ENCODE results near the gene RAC2.
"Not testable (repeated sequence)": the region's sequence is repeated elsewhere in the genome, so short reads cannot be mapped to it uniquely, and the experiment has no call there.

The RAC2 gene

DNA sequence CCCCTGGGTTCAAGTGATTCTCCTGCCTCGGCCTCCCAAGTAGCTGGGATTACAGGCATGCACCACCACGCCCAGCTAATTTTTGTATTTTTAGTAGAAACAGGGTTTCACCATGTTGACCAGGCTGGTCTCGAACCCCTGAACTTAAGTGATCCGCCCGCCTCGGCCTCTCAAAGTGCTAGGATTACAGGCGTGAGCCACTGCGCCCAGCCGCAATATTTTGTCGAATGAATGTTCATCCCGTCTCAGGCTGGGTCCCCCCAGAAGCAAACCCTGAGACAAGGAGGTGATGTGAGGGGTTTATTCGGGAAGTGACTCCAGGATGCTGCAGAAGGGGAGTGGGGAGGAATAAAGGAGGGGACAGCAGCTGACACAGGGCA lies 10.7 kb downstream of the RAC2 start:
- not testable (repeated sequence) for DNase-seq

DNA sequence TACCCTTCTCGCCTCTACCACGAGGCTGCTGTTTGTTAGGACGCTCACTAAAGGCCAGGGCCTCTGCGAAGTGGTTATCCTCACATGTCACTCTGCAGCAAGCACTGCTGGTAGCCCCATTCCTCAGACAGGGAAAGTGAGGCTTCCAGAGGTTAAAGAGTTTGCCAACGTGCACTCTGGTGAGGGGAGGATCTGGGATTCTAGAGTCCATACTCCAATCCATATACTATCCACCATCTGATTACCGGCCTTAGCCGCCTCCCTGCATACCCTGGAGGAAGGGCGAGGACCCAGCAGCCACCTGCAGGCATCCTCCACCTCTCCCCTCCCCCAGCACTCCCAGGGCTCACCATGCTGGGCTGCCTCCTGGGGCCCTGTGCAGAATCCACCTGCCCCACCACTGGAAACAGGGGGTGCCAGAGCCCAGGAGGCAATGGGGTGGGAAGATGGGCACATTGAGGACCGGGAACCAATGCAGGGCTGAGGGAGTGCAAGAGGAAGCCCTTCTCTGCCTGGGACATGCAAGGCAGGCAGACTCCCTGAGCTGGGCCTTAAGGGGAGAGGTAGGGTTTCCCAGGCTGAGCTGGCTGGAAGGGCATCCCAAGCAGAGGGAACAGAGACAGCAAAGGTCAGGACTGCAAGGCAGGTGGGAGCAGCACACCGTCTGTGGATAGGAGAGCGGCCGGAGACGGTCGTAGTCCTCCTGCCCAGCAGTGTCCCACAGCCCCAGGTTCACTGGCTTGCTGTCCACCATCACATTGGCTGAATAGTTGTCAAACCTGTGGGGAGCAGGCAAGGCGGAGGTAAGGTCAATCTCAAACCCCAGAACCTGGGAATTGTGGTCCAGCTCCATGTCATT lies 11.7 kb downstream of the RAC2 start:
- DNase-seq, result peak; percentile 47

DNA sequence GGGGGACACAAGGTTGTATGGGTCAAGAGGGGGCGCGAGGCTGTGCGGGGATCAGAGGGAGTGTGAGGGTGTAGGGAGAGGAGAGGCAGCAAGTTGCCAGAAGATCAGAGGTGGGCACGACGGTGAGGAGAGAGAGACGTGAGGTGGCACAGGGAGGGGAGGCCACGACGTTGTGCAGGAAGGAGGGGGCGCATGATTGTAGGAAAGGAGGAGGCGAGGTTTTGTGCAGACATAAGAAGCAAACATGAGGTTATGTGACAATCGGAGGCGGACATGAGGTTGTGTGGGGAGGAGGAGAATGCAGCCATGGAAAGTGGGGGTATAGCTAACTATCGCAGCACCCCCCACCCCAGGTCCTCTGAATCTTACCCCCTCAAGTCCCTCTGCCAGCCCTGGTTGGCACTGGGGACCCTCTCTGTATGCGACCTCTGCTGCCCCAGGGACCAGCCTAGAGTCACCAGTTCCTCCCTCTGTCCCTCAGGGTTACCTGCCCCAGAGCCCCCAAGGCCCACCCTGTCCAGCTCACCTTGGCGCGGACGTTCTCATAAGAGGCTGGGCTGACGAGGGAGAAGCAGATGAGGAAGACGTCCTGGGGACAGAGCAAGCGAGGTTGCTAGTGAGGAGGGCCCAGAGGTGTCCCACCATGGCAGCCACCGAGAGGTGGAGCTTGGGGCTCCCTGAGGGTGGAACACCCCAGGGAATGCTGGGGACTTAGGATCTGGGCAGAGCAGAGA lies 12.5 kb downstream of the RAC2 start:
- DNase-seq, result peak; percentile 75

DNA sequence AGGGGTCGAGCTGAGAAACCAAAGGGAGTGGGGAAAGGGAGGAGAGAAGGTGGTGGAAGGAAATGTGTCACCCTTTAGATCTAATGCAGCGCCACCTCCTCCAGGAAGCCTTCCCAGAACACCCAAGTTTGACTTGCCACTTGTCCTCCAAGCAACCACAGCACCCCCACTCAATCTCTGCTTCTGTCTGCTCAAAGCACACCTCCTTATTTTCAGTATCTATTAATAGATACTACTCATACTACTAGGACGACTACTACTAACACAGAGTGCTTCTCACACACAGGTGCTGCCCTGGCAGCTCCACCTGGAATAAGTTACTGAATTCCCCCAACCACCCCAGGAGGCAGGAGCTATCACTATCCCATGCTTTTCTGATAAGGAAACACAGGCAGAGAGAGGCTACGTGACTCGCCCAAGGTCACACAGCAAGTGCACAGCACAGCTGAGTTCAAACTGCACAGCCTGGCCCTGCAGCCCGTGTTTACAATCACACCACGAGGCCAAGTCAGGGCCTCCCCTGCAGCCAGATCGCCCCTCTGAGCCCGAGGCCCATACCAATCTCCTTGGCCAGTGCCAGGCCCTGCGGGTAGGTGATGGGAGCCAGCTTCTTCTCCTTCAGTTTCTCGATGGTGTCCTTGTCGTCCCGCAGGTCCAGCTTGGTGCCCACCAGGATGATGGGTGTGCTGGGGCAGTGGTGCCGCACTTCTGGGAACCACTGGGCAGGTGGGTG lies 13.2 kb downstream of the RAC2 start:
- DNase-seq, result peak; percentile 80

DNA sequence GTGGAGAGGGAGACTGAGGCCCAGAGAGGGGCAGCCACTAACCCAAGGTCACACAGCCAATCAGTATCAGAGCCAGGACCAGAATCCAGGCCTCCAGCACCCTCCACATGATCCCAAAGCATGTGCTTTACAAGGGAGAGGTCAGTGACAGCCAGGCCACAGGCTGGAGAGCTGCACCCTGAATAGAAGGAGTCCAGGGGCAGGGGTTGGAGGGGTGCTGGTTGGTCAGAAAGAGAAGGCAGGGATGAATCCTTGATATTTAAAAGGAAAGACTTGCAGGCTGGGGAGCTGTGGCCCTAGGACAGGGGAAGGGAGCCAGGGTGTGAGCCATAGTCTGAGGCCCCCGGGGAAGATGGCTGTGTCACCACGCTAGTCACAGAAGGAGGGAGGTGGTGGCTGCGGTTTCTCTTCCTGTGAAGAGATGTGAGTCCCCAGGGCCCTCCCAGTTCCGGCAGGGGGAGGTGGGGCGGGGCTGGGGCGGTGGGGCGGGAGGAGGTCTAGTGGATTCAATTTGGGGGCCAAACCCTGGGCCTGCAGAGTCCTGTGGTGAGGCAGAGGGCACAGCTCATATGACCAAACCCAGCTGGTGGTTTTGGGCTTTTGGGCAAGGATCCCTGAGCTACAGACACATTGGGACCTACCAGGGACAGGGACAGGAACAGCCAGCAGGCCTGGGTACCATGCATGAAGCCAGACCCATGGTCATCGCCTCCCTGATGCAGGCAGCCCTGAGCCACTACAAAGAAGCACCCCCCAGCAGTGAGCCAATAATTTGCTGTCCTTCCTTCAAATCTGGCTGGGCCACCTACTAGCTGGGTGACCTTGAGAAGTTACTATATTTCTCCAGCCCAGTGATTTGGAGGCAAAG lies 14.0 kb downstream of the RAC2 start:
- peak; percentile 94 for DNase-seq

DNA sequence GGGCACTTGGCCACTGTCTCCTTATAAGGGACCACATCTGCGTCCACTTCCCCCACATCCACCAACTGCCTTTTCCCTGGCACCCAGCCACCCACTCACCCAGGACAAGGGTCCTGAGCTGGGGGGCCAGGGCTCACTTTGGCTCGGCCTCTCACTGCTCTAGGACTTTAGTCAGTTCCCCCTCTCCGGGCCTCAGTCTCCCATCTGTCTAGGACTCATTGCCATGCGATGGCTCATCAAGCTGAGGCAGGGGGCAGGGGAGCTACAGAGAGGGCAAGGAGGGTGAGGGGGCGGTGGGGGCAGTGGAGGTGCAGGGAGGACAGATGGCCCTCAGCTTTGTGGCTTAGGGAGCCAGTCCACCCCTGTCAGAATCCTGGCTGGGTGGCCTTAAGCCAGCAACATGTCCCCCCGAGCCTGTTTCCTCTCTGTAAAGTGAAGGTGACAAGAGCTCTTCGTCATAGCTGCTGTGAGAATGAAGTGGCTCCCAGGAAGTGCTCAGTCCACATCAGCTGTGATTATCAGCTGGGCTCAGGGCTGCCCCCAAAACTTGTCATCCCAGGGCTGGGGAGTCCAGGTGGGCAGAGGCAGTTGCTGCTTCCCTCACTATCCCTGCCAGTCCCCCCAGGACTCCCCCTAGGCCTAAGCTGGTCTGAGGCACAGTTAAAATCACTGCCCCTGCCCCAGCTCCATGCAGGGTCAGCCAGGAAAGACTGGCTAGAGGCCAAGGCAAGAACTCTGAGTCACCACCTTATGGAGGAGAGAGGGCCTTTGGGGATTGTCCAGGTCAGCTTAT lies 14.9 kb downstream of the RAC2 start:
- peak; percentile 60 for DNase-seq

DNA sequence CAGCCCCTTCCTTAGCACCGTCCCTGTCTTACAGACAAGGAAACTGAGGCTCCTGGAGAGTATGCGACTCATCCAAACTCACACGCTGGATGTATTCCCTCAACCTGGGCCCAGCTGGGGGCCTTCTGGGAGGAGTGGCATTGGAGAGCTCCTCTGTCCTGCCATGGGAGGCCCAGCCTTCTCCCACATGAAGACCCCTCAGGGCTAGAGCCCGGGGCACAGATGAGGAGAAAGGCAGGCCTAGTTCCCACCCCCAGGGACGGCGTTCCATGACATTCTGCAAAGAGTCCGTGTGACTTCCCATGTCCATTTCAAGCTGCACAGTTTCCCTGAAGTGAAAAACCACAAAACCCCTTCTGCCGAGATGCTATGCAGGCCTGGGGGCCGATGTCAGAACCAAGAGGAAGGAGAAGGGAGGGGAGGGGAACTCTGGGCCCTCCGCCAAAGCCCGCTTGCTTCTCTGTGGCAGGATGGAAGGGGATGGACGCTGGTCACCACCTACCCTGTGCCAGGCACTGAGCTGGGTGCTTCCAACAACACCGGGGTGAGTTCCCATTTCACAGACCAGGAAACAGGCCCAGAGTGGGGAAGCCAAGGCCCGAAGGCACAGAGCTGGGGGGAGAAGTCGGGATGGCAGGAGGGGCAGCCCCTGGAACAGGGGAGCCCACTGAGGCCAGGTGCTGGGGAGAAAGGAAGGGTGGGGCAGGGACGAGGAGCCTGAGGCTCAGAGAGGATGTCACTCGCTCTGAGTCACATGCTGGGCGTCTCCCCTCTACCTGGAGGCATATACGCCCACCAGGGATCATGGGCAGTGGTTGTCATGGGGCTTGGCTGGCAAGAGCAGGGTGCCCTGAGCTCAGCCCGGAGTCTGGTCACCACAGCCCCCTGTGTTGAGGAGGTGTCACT lies 15.7 kb downstream of the RAC2 start:
- peak; percentile 79 for DNase-seq

DNA sequence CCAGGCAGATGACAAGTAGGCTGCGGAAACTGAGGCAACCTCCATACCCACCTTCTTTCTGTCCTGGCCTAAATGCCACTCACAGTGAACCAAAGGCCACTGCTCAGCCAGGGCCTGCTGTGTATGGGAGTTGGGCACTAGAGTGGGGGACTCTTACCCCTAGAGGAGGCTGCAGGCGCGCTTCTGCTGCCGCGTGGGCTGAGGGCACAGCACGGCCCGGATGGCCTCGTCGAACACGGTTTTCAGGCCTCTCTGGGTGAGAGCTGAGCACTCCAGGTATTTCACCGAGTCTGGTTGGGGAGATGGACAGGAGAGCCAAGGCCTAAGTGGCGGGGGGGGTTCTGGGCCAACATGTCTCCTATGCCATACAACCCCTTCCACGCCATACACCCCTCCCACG lies 17.6 kb downstream of the RAC2 start:
- no peak for DNase-seq

DNA sequence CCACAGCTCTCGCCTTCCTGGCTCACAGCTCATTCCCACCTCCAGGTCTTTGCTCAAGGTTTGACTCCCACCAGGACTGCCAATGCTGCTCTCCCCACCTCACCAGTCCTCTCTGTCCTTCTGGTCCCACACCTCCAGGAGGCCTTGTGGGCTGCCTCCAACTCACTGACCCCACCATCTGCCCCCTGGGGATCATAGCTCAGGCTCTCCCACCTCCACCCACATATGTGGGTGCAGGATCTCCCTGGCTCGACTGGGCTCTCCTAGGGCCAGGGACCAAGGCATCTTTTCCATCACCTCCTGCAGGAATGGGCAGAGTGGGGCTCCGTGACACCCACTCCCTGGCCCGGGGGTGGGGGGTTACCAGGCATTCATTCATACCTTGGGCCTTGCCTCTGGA lies 18.0 kb downstream of the RAC2 start:
- DNase-seq, result no peak

DNA sequence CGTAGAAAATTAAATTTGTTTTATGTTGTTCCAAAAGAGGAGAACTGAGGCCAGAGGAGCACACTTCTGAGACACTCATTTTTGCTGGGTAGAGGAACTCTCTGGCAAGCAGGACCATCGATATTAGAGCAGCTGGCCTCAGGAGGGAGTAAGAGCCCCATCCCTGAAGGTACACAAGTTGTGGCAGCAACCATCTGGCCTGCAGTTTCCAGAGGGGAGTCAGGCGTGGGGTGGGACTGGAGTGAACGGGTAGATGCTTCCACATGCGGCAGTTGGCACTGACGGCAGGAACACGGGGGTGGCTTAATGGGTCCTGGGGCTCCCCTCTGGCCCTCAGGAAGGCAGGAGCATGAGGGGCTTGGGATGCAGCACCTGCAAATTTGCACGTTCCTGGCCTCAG lies 18.6 kb downstream of the RAC2 start:
- peak; percentile 39 for DNase-seq

DNA sequence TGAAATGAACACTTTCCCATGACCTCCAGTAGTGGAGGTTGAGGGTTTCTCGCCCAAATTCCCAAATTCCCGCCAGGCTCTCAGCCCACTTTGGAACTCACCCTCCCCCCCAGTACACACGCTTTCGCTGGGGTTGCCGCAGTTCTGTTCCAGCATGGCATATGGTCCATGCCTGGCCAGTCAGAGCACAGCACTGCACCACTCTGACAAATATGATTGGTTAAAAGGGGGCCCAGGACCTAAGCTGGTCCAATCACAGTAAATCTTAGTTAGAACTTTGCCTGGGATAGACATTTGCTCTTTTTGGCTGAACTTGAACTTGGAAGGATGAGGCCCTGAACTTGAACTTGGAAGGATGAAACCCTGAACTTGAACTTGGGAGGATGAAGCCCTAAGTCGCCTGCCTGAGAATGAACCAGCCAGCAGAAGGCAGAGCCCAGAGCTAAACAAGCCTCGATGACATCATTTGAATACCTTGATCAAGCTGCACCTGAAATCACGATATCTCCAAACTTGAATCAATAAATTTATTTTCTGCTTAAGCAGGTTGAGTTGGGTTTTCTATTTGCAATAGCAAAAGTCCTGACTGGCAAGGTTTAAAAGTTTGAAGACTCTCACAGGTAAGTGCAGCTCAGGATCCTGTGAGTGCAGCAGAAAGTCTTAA lies 19.2 kb downstream of the RAC2 start:
- DNase-seq, result peak; percentile 39

DNA sequence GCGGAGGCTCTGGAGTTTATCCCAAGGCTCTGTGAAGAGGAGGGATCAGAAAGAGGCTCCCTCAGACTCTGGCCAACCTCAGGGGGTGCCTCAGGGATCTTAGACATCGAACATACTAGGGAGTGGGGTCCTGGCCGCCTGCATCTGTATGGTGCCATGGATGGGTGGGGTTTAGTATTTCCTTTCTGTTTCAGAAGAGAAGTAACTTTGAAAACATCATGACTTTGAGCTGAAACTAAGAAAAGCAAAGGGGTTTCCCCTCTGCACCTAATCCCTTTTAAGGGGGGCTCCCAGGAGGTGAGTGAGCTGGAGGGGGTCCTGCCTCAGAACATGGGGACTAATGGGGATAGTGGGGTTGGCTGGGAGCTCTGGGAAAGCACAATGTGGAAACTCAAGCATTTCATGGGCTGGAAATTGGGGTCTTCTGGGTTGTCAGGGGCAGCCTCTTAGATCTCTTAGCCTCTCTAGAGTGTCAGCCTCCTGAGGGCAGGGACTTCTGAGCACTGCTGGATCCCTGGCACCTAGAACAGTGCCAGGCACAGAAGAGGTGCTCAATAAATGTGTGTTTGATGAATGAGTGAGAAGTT lies 20.0 kb downstream of the RAC2 start:
- DNase-seq, result peak; percentile 40

DNA sequence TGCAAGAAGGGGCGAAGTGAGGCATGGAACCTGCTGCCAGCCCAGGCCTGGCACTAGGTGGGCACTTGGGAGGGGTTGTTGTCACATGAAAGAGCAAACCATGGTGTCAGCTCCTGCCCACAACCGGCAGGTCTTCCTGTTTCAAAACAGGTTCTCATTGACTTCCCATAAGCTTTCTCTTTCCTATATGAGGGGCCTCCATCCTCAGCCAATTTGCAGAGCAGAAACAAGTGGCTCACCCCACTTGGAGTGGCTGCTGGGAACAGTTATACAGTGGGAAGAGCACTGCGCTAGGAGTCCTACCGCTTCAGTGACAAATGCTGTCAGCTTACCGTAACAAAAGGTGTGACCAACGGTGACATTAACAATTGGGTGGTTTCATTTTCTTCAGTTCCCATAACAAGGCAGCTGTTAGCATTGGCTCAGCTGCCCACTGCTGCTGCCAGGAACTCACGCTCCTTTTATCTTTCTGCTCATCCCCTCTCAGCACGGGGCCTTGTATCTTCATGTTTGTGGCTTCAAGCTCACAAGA lies 21.6 kb downstream of the RAC2 start:
- DNase-seq, result peak; percentile 73

DNA sequence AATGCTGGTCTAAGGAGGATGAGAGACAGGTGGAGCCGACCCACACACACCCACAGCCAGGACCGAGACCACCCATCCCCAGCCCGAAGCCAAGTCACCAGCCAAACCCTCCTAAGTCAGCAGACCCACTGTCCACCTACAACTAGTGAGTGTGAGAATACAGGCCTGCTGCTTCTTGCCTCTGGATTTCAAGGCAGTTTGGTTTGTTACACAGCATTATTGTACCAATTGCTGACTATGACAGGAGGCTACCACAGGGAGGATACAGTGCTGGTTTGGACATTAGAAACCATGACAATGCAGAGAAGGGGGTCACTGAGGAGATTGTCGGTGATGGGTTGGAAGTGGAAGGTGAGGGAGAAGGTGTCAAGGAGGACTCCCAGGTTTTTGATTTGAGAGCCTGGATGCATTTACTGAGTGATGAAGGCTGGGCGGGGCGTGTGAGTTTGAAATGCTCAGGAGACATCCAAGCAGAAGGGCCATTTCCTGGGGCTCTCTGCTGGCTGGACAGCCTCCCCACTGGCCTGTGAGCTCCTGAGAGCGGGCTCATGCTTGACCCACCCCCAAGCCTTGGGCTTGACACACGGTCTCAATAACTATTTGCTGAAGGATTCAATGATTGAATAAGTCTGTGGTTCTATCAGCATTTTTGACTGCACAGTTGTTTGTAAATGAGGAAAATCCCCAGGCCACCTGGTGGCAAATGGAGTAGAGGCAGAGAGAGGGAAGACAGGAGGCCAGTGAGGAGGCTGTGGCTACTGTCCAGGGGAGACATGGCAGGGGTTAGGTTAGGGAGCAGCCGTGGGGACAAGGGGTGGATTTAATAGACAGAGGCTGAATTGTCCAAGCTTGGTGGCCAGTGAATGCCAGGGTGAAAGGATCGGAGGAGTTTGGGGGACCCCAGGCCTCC lies 22.4 kb downstream of the RAC2 start:
- DNase-seq, result no peak

DNA sequence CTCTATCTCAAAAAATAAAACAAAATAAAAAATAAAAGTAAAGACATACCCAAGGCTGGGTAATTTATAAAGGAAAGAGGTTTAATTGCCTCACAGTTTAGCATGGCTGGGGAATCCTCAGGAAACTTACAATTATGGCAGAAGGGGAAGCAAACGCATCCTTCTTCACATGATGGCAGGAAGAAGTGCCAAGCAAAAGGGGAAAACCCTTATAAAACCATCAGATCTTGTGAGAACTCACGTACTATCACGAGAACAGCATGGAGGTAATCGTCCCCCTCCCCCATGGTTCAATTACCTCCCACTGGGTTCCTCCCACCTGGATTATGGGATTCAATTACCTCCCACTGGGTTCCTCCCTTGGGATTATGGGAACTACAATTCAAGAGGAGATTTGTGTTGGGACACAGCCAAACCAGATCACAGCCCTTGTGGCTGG lies 23.5 kb downstream of the RAC2 start:
- peak; percentile 32 for DNase-seq

DNA sequence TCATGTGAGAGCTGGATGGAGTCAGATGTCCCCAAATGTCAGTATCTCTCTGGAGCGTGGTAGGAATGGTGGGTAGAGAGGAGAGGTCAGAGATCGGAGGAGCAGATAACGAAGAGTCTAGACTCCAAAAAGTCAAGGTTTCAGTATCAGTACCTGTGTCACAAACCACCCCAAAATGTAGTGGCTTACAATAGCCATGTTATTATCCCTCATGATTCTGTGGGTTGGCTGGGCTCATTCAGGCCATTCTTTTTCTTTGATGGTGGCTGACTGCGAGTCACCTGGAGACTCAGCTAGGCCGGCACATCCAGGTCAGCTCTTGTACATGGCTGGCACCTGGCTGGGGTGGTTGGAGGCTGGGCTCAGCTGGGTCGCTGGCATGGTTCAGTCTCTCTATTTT lies 24.5 kb downstream of the RAC2 start:
- DNase-seq, result no peak

DNA sequence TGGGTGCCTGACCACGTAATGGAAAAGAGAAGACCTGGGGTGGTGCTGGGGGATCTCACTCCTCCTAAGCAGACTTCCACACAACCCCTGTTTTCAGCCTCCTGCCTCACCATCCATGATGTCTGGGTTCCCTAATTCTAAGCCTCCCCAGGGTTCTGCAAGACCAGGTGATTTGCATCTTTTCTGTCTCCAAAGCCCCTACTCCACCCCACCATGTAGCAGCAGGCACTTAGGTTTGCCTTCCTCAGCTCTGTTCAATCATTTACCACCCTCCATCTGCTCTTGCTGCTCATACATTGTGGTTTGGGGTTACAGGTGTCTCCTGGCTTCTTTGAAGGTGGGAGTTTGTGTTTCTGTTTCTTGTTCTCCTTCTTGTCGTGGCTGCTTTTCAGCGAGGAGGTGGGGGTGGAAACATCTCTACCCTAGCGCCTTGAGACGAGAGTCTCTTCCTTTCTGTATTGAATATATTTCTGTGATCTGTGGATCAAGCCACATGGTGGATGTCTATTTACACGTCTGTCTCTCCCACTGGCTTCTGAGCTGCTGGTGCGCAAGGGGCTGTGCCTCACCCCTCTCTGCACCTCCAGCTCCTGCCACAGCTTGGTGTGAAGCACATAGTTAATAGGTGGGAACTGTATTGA lies 25.2 kb downstream of the RAC2 start:
- DNase-seq, result peak; percentile 80

DNA sequence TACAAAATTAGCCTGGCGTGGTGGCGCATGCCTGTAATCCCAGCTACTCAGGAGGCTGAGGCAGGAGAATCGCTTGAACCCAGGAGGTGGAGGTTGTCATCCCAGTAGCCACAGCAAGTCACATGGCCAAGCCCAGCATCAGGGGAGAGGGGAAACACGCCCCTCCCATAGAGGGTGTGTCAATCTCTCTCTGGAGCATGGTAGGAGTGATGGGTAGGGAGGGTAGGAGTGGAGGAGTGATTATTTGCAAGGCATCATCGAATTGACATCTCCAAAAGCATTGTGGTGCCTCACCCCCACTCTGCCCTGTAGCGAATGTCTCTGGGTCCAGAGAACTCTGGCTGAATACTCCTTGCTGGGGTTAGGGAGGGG lies 25.7 kb downstream of the RAC2 start:
- peak; percentile 54 for DNase-seq

Data from CD4-positive, alpha-beta T cell treated with Interleukin-17A for 4 hours (primary cell).